HUES48 (cell line): ENCODE measurements around the gene IGFALS.

Experiments used
- H3K27ac ChIP-seq: one replicate; pipeline ENCODE4 v1.7.0; 2013; ENCODE audit warnings: low read depth, low read length, inconsistent platforms
- H3K27me3 ChIP-seq: 2 replicates; pipeline ENCODE4 v1.6.1; 2013; ENCODE audit warnings: mild to moderate bottlenecking, low read length; ENCODE audit not compliant: control insufficient read depth, insufficient read depth
- H3K36me3 ChIP-seq: 2 replicates; pipeline ENCODE4 v1.6.1; 2013; ENCODE audit warnings: low read length; ENCODE audit not compliant: control insufficient read depth, insufficient read depth
- H3K4me1 ChIP-seq: 2 replicates; pipeline ENCODE4 v1.6.1; 2013; ENCODE audit warnings: mild to moderate bottlenecking, low read length; ENCODE audit not compliant: control insufficient read depth, insufficient read depth
- H3K4me3 ChIP-seq: 2 replicates; pipeline ENCODE4 v1.5.1; 2013; ENCODE audit warnings: mild to moderate bottlenecking, low read depth, low read length
- H3K9ac ChIP-seq: 2 replicates; pipeline ENCODE4 v1.6.1; 2013; ENCODE audit warnings: mild to moderate bottlenecking, low read depth, low read length, moderate library complexity
- H3K9me3 ChIP-seq: 2 replicates; pipeline ENCODE4 v1.6.1; 2013; ENCODE audit warnings: low read length; ENCODE audit not compliant: control insufficient read depth, insufficient read depth

Gene IGFALS

DNA sequence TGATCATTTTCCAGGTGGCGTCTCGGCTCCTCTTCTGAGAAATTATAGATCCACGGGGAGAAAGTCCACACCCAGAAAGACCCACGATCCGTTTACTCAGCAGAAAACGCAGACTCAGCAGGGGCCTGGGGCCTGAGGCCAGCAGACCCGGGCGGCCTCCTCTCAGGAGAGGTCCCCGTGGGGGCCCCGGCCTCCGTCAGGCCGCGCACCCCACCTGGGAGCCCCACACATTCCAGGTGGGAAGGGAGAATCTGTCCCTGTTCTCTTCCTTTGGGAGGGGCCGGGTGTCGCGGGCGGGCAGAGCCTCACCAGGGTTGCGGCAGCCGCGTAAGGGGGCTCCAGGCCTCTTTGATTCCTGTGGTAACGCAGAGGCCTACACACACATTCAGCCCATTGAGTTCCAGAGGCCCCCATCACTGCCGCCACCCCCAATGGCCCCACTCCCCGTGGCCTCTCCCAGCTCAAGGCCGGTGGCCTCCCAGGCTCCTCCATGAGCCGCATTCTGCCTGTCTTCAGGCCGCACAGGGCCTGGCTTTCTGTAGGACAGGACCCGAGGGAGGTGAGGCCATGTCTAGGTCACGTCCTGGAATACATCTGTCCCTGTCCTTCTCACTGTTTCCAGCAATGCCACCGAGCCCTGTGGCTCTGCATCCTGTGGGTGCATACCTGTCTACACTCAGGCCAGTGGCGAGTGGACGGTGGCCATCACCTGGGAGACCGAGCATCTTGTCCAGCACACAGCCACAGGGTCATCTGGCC lies 1.6 kb upstream of the IGFALS start:
- H3K27me3 ChIP-seq: no peaks in the 10 kb centered on the region
- H3K9ac ChIP-seq: no peak overlapping the region
- no peaks in the 10 kb centered on the region for H3K36me3 ChIP-seq
- peaks cover 12% of the 10 kb centered on the region; the same call in 1 of the 2 replicates for H3K9me3 ChIP-seq
- H3K4me1 ChIP-seq: no peaks in the 10 kb centered on the region
- no peak overlapping the region for H3K4me3 ChIP-seq
- H3K27ac ChIP-seq: no peak overlapping the region

DNA sequence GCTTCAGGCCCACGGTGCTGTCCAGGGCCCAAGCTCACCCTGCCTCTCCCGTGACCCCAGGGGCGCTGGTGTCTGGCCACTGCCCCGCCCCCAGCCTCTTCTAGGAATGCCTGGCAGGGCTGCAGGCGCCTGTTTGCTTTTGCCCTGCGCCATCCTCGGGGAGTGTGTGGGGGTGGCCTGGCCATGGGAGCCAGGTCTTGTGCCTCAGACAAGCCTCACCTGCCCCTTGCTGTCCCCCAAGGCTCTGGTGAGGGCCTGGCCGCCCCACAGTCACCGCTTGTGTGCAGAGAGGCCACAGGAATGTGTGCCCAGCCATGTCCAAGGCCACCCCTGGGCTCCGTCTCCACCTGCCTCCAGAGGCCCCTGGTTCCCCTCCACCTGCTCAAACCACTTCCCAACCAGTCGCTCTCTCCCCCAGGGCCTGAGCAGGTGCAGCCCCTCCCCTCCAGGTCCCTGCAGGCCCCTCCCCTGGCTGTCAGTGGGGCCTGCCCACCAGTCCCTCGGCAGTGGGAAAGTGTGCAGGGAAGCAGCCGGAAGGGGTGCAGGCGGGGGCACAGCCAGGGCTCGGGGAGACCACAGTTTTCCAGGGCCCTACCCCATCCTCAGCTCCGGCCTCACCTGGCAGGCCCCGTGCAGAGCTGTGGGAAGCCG lies 841 bp upstream of the IGFALS start:
- H3K4me3 ChIP-seq: no peak overlapping the region
- no peaks in the 10 kb centered on the region for H3K36me3 ChIP-seq
- peaks cover 12% of the 10 kb centered on the region; the same call in 1 of the 2 replicates for H3K9me3 ChIP-seq
- H3K4me1 ChIP-seq: no peaks in the 10 kb centered on the region
- H3K27me3 ChIP-seq: no peaks in the 10 kb centered on the region
- no peak overlapping the region for H3K9ac ChIP-seq
- H3K27ac ChIP-seq: no peak overlapping the region

- H3K36me3 ChIP-seq: peaks cover 9% of the 10 kb centered on the region
Observed at GRCh38 chr16:1792836-1793577, 498 bp downstream of the IGFALS start.

GRCh38 chr16:1791943-1792812 lies 1.3 kb downstream of the IGFALS start:
- H3K36me3 ChIP-seq: peaks cover 12% of the 10 kb centered on the region
- H3K4me3 ChIP-seq: no peak overlapping the region
- no peaks in the 10 kb centered on the region for H3K27me3 ChIP-seq
- no peak overlapping the region for H3K27ac ChIP-seq
- no peaks in the 10 kb centered on the region; the same call in 1 of the 2 replicates for H3K9me3 ChIP-seq
- no peak overlapping the region for H3K9ac ChIP-seq
- H3K4me1 ChIP-seq: no peaks in the 10 kb centered on the region

More at GRCh38 chr16:1792836-1793577, 498 bp downstream of the IGFALS start:
- H3K27ac ChIP-seq: no peak overlapping the region
- H3K4me1 ChIP-seq: no peaks in the 10 kb centered on the region
- no peak overlapping the region for H3K9ac ChIP-seq
- H3K4me3 ChIP-seq: no peak overlapping the region
- H3K9me3 ChIP-seq: peaks cover 4% of the 10 kb centered on the region; the same call in 1 of the 2 replicates
- H3K27me3 ChIP-seq: no peaks in the 10 kb centered on the region

DNA sequence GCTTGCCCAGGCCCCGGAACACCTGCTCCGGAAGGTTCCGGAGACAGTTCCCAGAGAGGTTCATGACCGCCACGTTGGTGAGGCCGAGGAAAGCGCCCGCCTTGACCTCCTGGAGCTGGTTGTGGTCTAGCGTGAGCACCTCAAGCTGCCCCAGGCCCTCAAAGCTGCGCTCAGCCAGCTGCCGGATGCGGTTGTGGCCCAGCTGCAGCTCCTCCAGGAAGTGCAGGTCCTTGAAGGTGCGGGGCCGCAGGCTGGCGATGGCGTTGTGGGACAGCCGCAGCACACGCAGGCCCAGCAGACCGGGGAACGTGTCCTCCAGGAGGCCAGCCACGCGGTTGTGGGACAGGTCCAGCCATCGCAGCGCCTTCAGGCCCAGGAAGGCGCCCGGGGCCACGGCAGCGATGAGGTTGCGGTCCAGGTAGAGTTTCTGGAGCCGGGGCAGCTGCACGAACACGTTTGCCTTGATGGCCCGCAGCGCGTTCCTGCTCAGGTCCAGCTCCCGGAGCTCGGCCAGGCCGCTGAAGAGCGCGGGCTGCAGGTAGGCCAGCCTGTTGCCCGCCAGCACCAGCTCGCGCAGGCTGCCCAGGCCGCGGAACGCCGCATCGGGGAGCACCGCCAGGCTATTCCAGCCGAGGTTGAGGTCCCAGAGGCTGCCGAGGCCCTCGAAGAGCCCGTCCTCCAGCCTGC lies 2.1 kb downstream of the IGFALS start:
- no peaks in the 10 kb centered on the region for H3K9me3 ChIP-seq
- no peaks in the 10 kb centered on the region for H3K4me1 ChIP-seq
- H3K4me3 ChIP-seq: no peak overlapping the region
- H3K27me3 ChIP-seq: no peaks in the 10 kb centered on the region
- no peak overlapping the region for H3K9ac ChIP-seq
- peaks cover 15% of the 10 kb centered on the region for H3K36me3 ChIP-seq
- no peak overlapping the region for H3K27ac ChIP-seq

GRCh38 chr16:1790611-1791255 lies 2.8 kb downstream of the IGFALS start:
- H3K4me1 ChIP-seq: no peaks in the 10 kb centered on the region
- H3K4me3 ChIP-seq: no peak overlapping the region
- H3K36me3 ChIP-seq: peaks cover 15% of the 10 kb centered on the region
- H3K27ac ChIP-seq: no peak overlapping the region
- H3K27me3 ChIP-seq: no peaks in the 10 kb centered on the region
- H3K9me3 ChIP-seq: no peaks in the 10 kb centered on the region
- H3K9ac ChIP-seq: no peak overlapping the region

- Histone ChIP-seq H3K4me1 (no peaks in the 10 kb centered on the region), H3K4me3 (no peak overlapping the region), H3K9ac (no peak overlapping the region), H3K9me3 (no peaks in the 10 kb centered on the region), H3K27me3 (no peaks in the 10 kb centered on the region), H3K36me3 (peaks cover 18% of the 10 kb centered on the region), H3K27ac (no peak overlapping the region)
Observed at GRCh38 chr16:1790261-1790610, 3.3 kb downstream of the IGFALS start.

DNA sequence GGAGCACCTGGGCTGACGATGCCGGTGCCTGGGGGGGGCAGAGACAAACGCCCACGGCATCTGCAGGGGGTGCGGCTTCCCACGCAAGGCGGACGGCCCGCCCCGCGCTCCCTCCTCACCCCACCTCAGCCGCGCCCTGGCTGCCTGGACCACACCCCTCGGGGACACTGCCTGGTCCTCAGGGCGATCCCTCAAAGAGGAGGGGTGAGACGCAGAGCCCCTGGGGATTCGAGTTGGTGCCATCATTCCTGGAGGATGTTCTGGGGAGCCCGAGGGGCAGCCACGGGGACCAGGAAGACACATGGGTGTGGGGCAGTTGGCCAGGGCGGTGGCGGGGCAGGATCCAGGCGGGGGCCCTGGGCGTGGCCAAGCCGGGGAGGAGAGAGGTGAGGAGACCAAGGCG lies 3.9 kb downstream of the IGFALS start:
- no peaks in the 10 kb centered on the region for H3K9me3 ChIP-seq
- H3K4me3 ChIP-seq: no peak overlapping the region
- no peaks in the 10 kb centered on the region for H3K4me1 ChIP-seq
- H3K9ac ChIP-seq: no peak overlapping the region
- no peak overlapping the region for H3K27ac ChIP-seq
- peaks cover 18% of the 10 kb centered on the region for H3K36me3 ChIP-seq
- H3K27me3 ChIP-seq: no peaks in the 10 kb centered on the region

DNA sequence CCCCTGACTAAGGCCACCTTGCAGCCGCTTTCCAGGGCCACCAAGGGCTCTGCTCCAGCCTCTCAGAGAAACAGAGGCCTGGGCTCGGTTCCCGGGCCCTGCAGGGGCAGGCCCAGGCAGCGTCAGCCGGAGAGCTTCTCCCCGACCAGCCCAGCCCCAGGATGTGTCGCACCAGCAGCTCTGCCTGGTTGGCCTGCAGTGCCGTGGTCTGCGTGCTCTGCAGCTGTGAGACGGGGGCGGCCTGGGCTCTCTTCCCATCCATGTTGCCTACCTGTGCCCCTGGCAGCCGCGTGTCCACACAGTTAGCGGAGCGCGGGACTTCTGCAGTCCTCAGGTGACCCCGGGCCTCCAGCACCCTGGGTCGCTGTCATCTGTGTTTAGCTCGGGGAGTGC lies 4.8 kb downstream of the IGFALS start:
- Histone ChIP-seq H3K27me3 (no peaks in the 10 kb centered on the region), H3K9me3 (no peaks in the 10 kb centered on the region), H3K9ac (no peak overlapping the region), H3K27ac (no peak overlapping the region), H3K36me3 (peaks cover 18% of the 10 kb centered on the region), H3K4me3 (no peak overlapping the region), H3K4me1 (no peaks in the 10 kb centered on the region)
